Measurements from ENCODE around the gene NAPG.
A peak's percentile ranks its signal among the peaks of the same experiment; 100 is the strongest.

NAPG gene

DNA sequence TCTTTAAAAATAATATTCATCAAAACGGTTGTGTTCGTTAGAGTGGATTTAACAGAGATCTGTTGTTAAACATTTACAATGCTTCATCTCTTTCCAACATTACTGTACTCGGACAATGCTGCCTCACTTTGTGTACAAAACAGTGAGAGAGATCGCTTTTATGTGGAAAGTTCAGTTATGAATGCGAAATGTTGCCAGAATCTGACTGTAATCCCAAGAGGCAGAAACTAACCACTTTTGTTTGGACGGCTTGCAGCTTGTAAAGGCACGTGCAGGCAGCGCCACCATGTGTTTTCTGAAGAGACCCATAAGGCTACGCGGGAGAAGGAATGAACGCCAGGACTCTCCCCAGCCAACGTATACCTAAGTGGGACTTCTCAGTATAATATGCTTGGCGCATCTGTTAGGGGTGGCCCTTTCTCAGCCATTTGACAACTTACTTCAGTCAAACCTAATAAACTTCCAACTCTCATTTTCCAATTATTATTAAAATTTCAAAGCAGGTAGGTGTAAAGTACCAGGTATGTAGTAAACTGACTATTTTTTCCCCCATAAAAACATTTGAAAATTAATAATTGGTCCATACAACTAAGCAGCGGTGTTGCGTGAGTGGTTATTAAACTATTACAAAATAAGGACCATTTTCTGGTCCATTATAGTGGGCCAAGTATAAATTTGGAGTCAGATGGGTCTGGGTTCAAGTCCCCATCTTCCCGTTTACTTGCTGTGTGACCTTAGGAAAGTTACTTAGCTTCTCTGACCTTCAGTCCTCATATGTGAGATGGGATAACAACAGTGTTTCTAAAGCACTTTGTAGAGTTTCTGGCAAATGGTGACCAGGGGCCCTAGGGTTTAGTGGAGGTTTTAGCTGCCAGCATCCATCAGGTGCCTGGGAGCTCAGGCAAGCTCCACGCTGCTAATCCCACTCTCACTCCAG lies 5.6 kb upstream of the NAPG start:
- H3K4me3 ChIP-seq (ENCODE audit: low read length): no peak overlapping the region

DNA sequence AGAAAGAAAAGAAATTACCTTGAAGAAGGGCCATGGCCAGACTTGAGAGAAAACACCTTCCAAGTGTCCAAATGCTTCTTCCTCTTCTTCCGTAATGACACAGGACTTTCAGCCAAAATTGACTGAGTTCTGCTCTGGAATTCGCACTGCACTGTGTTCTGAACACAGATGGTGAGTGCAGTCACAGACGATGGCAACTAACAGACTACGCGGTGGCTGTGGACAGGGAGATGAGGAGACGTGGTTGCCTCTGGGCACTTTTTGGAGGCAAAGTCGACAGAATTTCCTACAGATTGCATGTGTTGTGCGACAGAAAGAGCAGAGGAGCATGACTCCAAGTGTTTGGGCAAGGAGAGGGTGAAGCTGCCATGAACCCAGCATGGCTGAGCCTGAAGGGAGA lies 4.3 kb upstream of the NAPG start:
- TF ChIP-seq, protein P1, sequence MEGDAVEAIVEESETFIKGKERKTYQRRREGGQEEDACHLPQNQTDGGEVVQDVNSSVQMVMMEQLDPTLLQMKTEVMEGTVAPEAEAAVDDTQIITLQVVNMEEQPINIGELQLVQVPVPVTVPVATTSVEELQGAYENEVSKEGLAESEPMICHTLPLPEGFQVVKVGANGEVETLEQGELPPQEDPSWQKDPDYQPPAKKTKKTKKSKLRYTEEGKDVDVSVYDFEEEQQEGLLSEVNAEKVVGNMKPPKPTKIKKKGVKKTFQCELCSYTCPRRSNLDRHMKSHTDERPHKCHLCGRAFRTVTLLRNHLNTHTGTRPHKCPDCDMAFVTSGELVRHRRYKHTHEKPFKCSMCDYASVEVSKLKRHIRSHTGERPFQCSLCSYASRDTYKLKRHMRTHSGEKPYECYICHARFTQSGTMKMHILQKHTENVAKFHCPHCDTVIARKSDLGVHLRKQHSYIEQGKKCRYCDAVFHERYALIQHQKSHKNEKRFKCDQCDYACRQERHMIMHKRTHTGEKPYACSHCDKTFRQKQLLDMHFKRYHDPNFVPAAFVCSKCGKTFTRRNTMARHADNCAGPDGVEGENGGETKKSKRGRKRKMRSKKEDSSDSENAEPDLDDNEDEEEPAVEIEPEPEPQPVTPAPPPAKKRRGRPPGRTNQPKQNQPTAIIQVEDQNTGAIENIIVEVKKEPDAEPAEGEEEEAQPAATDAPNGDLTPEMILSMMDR (conservative IDR thresholded peaks at IDR 0.05; ENCODE audit: low read length): no peak
- no peak overlapping the region for H3K4me3 ChIP-seq (ENCODE audit: low read length)
- DNase-seq (ENCODE audit: low read depth): no peak

More for the DNA sequence above, 5.6 kb upstream of the NAPG start:
- peak; percentile 97 for DNase-seq (ENCODE audit: low read depth)
- TF ChIP-seq, protein P1 (conservative IDR thresholded peaks at IDR 0.05; ENCODE audit: low read length): peak; percentile 93

DNA sequence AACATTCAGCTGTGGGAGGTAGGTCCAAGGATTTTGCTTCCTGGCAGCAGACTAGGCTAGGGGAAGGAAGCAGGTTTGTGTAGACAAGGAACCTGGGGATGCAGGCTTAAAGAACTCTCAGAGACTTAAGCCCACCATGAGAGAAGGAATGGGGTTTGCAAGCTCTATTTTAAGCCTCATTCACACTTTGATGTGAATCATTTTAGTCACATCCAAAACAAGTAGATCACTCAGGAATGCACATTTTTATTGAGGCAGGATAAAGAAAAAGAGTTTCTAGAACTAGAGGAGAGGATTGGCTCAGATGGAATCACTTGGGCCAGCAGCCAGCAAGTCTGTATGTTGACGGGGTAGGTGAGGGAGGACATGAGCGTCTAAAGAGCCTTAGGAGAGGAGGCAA lies 3.3 kb upstream of the NAPG start:
- TF ChIP-seq, protein P1 (conservative IDR thresholded peaks at IDR 0.05; ENCODE audit: low read length): no peak
- no peak overlapping the region for H3K4me3 ChIP-seq (ENCODE audit: low read length)
- DNase-seq (ENCODE audit: low read depth): no peak

DNA sequence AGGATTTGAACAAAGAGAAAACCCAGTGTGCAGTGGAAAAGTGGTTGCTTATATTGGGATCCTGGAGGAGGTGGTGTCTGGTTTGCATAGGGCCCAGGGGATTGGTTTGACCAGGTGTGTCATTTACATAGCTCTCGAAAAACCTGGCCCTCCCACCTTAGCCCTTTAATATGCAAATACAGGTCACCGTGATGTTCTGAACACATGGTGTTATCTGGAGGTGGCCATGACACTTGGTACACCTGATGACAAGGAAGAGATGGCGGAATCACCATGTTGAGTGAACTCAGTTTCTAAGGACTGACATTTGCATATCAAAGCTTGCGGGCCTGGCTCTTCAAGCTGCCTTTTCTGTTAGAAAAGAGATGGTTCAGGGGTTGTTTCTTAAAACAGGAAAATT lies 2.3 kb upstream of the NAPG start:
- no peak overlapping the region for H3K4me3 ChIP-seq (ENCODE audit: low read length)
- TF ChIP-seq, protein P1 (conservative IDR thresholded peaks at IDR 0.05; ENCODE audit: low read length): no peak
- DNase-seq (ENCODE audit: low read depth): no peak

DNA sequence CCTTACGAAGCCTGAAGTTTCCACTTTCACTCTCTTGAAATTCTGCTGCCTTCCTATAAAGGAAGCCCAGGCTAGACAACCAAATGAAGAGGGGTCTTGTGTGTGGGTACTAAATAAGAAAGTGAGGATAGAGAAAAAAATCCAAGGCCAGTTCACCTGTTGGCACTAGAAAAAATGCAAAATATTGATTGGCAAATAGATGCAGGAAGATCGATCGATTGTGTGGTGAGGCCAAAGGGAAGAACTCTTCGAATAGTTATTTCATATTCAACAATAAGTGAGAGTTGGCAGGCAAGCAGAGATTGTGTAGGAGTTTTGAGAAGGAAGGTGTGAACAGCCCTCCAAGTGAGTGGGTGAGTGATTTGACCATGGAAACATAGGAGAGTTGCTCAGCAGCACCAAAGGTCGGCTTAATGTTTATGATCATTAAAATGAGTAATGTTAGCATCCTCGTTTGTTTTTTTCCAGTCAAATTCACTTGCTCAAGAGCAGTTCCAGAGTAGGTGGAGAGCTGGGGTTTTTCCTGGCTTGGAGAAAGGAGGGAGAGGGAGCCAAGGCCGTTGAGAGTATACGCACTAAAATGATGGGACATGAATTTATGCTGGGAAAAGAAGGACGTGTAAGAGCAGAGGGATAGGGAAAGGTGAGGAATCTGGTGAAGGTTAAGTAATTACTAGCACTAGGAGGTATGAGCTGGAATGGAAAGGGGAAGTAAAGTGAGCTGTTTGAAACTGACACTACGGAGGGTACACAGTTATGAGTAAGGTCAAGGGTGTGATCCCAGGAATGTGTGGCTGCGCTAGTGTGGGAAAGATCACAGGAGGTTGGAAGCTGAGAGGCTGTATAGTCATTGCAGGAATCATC lies 1.1 kb upstream of the NAPG start:
- peak; percentile 65 for DNase-seq (ENCODE audit: low read depth)
- TF ChIP-seq, protein P1 (conservative IDR thresholded peaks at IDR 0.05; ENCODE audit: low read length): no peak
- H3K4me3 ChIP-seq (ENCODE audit: low read length): no peak overlapping the region

DNA sequence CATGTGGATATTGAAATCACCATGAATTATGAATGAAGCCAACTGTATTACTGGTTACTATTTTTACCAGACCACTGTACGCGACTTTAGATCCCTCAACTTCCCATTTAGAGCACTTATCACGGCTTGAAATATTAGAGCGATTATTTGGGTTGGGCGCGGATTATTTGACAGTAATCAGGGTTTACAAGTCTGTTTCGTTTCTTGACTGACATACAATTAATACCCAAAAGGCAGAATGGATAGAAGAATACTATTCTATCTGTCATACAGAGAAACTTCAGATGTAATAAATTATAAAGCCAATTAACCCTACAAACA lies 496 bp upstream of the NAPG start:
- TF ChIP-seq, protein P1 (conservative IDR thresholded peaks at IDR 0.05; ENCODE audit: low read length): no peak
- DNase-seq (ENCODE audit: low read depth): no peak
- peak overlapping the region; percentile 98 for H3K4me3 ChIP-seq (ENCODE audit: low read length)
